ENCODE data around the gene MCEMP1. TPM values are rescaled to one million over a fixed set of nuclear protein-coding genes. Genes with fewer than 3 reads are reported as not detected.

The MCEMP1 gene
- total and polyA plus RNA-seq, 12 donors, result 0.17 to 1.2 (median 0.30) TPM; not detected in 5

DNA sequence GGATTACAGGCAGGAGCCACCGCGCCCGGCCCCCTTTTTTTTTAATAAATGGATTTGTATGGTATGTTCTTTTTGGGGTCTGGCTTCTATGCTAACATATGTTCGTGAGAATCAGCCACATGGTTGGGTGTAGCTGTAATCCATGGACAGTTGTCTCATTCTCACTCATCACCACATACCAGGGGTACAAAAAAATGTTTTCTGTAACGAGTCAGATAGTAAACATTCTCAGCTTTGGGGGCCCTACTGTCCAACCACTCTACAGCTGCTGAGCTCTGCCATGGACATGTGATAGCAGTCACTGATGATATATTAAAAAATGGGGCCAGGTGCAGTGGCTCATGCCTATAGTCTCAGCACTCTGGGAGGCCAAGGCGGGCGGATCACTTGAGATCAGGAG is 13.2 kb upstream of the MCEMP1 start:
- ATAC-seq (no peak), DNase-seq (no peak)
- peaks cover 0 to 46% (median 13%) of the 10 kb centered on the region in 7 donors for H3K27me3 ChIP-seq
- H3K4me1 ChIP-seq, result no peaks in the 10 kb centered on the region
- H3K36me3 ChIP-seq, result no peaks in the 10 kb centered on the region
- no peaks in the 10 kb centered on the region for H3K9me3 ChIP-seq
- intact Hi-C loops (cut with DNase I), result no loop called here
- no peak for TF ChIP-seq CTCF (IDR thresholded peaks at IDR 0.05)
- no peak overlapping the region for H3K4me3 ChIP-seq
- H3K27ac ChIP-seq, result no peak overlapping the region
- WGBS, 2 donors, result 70 to 77% methylated on average over 7 of the region's 7 CpGs

DNA sequence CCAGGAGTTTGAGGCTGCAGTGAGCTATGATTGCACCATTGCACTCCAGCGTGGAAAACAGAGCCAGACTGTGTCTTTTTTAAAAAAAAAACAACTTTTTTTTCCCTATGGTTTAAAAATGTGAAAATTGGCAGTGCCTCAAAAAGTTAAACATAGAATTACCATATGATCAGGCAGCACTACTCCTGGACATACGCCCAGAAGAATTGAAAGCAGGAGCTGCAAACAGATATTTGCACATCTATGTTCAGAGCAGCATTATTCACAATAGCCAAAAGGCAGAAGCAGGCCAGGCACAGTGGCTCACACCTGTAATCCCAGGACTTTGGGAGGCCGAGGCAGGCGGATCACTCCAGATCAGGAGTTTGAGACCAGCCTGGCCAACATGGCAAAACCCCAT is 11.8 kb upstream of the MCEMP1 start:
- Histone ChIP-seq H3K4me1 (no peaks in the 10 kb centered on the region), H3K27ac (no peak overlapping the region), H3K36me3 (no peaks in the 10 kb centered on the region), H3K4me3 (no peak overlapping the region), H3K9me3 (no peaks in the 10 kb centered on the region), H3K27me3 (peaks cover 0 to 53% (median 25%) of the 10 kb centered on the region in 7 donors)
- 50 to 51% methylated on average over 4 of the region's 4 CpGs for WGBS, 2 donors
- intact Hi-C loops (cut with DNase I), result no loop called here
- TF ChIP-seq CTCF (IDR thresholded peaks at IDR 0.05), result no peak
- ATAC-seq (no peak), DNase-seq (no peak)

DNA sequence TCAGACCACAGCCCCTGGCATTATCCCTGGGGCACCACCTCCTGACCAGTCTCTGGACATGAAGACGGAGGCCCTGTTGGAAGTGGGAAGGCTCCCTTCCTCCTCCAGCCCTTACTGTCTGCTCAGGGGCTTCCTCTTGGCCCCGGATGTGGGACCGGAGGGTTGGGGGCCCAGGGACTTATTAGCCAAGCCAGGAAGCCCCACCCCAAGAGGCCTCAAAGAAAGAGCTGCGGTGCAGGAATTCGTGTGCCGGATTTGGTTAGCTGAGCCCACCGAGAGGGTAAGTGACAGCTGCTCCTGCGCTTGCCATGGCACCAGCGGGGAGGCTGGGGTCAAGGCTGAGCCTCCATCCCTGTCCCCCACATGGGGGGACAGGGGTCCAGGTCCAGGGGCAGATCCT is 8.0 kb upstream of the MCEMP1 start, which contains the start of gene RETN:
TSS of gene RETN (plus strand) at position 208 of the 400 bp plus-strand sequence. CDS start 278 bp downstream, outside the sequence.
- ATAC-seq (no peak), DNase-seq (no peak)
- H3K9me3 ChIP-seq, result peaks cover 0 to 4% (median 0%) of the 10 kb centered on the region in 11 donors
- peaks cover 0 to 7% (median 0%) of the 10 kb centered on the region in 9 donors for H3K4me1 ChIP-seq
- no peak within 1 kb of the TSS for H3K4me3 ChIP-seq
- H3K36me3 ChIP-seq, result no peaks in the 10 kb centered on the region
- no peak within 1 kb of the TSS for H3K27ac ChIP-seq
- no peak for TF ChIP-seq CTCF (IDR thresholded peaks at IDR 0.05)
- WGBS, 2 donors, result 63 to 67% methylated on average over 9 of the region's 9 CpGs
- peaks cover 0 to 55% (median 32%) of the 10 kb centered on the region in 7 donors for H3K27me3 ChIP-seq
- intact Hi-C loops (cut with DNase I), result no loop called here

- ATAC-seq (no peak), DNase-seq (no peak)
- WGBS, 2 donors, result 21 to 30% methylated on average over 8 to 9 of the region's 9 CpGs
- no peaks in the 10 kb centered on the region for H3K36me3 ChIP-seq
- H3K9me3 ChIP-seq, result peaks cover 0 to 7% (median 0%) of the 10 kb centered on the region in 11 donors
- H3K27me3 ChIP-seq, result peaks cover 0 to 56% (median 32%) of the 10 kb centered on the region in 7 donors
- H3K4me3 ChIP-seq, result no peak overlapping the region
- no peak overlapping the region for H3K27ac ChIP-seq
- no peak for TF ChIP-seq CTCF (IDR thresholded peaks at IDR 0.05)
- peaks cover 0 to 15% (median 0%) of the 10 kb centered on the region in 9 donors for H3K4me1 ChIP-seq
- intact Hi-C loops (cut with DNase I), result loop anchor here in 3 of 10 donors (10.0 kb wide), 3 partner anchors 105 to 565 kb away; no protein-coding TSS in a partner anchor
These were observed 7.2 kb upstream of the MCEMP1 start for GRCh38 chr19:7669641-7670040.
